SIG-M5 (cell line): ENCODE data around the gene STX11.

Experiments used
- DNase-seq: peaks from one replicate; lab custom pipeline; 2025; lab: John Stamatoyannopoulos, UW

STX11 gene

DNA sequence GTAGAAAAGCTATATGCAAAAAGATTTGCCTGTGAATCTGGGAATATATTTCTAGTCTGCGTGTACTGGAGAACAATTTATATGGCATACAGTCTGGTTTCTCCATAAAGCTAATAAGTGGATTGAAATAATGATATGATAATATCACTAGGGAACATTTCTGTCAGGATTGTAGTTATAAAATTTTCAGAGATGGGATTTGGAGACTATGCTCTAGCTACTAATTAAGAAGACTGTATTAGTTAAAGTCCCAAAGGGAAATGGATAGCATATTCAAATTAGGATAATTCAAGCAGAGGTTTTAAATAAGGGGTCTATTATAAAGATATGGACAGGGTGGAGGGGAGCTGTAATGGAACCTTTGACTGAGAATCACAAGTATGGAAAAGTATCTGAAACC, 7.2 kb upstream of the STX11 start:
- DNase-seq: no peak

GRCh38 chr6:144143878-144144277, 6.4 kb upstream of the STX11 start:
- DNase-seq: no peak

- no peak for DNase-seq
Observed at GRCh38 chr6:144144996-144145395, 5.3 kb upstream of the STX11 start.

GRCh38 chr6:144145541-144145940, 4.8 kb upstream of the STX11 start:
- no peak for DNase-seq

DNA sequence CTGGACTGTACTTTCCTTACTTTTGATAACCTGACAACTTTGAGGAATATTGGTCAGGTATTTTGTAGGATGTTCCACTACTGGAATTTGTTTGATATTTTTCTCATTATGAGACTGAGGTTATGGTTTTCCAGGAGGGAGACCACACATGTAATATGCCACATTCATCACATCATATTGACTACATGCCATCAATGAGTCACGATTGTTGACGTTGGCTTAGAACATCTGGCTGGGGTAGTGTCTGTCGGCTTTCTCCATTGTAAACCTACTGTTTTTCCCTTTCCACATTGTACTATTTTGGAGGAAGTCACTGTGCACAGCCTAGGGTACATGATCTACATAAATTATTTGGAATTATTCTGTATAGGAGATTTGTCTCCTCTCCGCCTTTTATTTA, 1.4 kb upstream of the STX11 start:
- DNase-seq: no peak

DNA sequence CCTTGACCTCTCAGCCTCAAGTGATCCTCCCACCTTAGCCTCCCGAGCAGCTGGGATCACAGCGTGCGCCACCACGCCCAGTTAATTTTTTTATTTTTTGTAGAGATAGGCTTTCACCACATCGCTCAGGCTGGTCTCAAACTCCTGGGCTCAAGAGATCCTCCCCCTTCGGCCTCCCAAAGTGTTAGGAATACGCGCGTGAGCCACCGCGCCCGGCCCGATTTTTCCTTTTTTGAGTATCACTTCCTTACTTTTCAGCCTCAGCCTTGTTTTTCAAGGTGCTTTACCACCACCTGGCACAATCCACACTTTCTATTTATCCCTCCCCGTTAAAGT, 791 bp upstream of the STX11 start:
- no peak for DNase-seq

DNA sequence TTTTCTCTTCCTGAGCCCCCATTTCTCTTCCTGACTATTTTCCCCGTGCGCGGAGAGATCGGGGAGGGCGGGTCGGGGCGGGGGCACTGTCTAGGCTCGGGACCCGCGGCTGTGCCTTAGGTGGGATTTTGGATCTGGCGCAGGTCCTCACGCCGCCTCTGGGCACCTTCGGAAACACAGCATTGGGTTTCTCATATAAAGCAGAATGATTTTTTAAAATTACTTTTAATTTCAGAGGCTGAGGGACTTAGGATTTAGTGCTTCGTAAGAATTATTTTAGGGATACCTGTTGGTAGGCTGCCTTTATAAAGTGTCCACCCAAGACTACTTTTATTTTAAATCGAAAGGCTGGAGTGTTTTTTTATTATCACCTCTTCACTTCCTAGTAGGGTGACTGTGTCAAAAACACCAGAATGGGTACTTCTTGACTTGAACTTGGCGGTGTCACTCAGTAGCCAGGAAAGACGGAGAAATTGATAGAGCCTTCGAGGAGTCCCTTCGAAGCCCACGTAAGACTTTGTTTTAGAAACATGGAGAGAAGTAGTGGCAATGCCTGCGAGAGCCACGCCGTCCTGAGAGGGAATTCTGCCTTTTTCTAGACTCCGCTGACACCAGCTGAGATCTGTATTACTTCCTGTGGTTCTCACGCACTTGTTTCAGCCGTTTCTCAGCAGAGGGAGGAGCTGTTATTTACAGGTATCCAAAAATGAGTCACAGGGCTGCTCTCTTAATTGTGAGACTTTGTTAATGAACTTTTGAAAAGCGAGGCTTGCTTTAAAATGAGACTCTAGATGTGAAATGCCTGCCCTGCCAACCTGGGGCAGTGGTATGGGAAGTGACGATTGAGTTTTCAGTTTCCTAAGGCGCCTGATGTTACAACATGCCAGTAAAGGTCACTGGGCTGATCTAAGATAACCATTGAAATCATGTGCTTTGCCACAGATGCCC, 667 bp downstream of the STX11 start:
- no peak for DNase-seq

DNA sequence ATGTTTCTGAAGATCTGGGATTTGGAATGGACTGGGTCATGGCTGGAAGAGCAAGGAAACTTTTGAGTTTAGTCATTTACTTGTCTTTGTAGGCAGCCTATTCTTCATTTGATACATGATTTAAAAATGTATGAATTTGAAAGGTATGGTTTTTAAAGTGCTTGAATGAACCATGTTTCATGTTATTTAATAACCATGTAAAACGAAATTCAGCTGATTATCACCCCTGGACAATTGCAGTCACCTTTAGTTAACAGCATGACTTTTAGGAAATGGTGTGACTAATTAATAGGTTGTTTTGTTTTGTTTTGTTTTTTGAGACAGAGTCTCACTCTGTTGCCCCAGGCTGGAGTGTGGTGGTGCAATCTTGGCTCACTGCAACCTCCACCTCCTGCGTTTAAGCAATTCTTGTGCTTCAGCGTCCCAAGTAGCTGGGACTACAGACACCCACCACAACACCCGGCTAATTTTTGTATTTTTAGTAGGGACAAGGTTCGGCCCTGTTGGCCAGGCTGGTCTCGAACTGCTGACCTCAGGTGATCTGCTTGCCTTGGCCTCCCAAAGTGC, 2.1 kb downstream of the STX11 start:
- no peak for DNase-seq

- DNase-seq: no peak
Observed at GRCh38 chr6:144153260-144153659, 2.9 kb downstream of the STX11 start.

GRCh38 chr6:144153971-144154370, 3.7 kb downstream of the STX11 start:
- no peak for DNase-seq

DNA sequence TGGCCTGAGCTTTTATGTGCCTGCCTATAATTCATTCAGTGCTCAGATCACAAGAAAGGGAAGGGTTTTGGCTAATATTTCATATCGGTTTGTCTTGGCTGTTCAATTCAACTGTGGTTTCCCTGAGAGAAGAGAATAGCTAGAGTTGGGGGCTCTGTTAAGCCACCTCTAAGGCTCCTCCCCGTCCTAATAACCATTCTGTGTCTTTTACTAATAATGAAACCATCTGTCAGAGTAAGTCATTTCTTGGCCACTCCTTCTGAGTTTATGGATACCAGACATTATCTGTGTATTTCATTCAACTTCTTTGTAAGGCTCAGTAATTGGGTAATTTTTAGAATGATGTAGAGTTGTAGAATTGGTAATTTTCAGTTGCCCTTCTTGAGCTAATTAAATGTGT, 5.2 kb downstream of the STX11 start:
- DNase-seq: no peak

DNA sequence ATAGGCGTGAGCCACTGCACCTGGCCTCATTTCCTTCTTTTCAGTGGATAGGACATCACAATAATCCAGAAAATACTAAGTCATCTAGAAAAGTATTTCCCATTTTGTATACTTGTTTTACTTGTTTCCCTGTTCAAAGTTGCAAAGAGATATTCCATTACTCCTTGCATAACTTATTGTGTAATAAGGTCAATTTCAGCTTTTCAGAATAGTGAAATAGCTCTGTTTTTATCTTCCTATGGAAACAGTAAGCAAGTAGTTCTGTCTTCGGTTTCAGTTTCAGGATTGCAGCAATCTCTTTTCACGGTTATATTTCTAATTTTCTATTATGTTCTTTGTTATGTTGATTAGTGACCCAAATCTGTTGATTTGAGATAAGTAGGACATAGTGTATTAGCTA, 6.0 kb downstream of the STX11 start:
- DNase-seq: peak; percentile 72

DNA sequence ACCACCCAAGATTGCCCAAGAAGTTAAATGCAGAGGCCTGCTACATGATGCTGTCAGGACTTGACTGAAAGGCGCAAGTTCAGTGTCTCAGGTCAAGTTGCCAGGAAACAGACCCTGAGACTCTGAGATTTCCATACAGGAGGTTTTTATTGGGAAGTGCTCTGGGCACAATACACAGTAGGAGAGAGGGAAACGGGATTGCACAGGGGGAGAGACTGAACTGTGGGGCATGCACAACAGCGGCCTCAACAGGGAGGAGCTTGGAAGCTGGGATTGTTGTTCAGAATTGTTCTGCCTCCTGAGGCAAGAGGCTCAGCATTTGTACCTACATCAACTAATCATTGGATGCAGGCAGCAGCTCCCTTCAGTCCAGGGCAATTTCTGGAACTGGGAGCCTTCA, 6.7 kb downstream of the STX11 start:
- DNase-seq: no peak

DNA sequence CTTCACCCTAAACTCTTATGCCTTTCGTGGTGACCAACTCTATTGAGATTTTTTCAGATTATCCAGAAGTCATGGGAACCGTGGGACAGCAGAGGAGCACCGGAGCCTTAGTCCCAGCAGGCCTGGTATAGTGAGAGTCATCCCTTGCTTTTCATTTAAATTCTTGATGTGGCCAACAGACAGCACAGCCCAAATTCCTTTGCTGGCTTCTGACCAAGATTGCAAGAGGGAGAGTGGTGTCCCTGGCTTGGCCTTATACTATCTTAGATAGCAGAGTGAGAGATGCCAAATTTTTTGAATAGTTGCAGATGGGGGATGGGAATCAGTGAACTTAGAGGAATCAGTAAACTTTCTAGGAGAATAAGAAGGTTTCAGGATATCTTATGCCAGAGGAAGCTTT, 7.8 kb downstream of the STX11 start:
- no peak for DNase-seq

- DNase-seq: no peak
Observed at GRCh38 chr6:144159223-144159622, 8.9 kb downstream of the STX11 start.

GRCh38 chr6:144159742-144160141, 9.4 kb downstream of the STX11 start:
- no peak for DNase-seq

GRCh38 chr6:144160431-144161005, 10.2 kb downstream of the STX11 start:
- no peak for DNase-seq

DNA sequence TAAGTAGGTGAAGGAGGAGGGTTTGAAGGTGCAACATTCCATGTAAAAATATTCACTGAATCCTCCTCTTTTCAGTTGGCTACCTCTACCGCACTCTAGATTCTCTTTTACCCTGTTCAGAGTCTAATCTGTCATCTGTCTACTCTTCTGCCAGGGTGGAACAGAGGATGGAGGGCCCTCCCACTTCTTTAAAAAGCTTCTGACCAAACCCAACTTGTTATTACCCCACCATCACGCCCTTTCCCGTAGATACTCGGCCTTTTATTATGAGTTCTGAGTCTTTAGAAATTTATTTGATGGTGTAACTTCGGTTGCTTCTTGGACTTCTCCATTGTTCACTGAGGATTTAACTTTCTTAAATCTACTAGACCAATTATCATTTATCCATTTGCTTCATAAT, 11.7 kb downstream of the STX11 start:
- no peak for DNase-seq

GRCh38 chr6:144162977-144163376, 12.7 kb downstream of the STX11 start:
- peak; percentile 28 for DNase-seq

GRCh38 chr6:144165784-144166183, 15.5 kb downstream of the STX11 start:
- DNase-seq: no peak

- no peak for DNase-seq
Observed at GRCh38 chr6:144170044-144170443, 19.7 kb downstream of the STX11 start.

DNA sequence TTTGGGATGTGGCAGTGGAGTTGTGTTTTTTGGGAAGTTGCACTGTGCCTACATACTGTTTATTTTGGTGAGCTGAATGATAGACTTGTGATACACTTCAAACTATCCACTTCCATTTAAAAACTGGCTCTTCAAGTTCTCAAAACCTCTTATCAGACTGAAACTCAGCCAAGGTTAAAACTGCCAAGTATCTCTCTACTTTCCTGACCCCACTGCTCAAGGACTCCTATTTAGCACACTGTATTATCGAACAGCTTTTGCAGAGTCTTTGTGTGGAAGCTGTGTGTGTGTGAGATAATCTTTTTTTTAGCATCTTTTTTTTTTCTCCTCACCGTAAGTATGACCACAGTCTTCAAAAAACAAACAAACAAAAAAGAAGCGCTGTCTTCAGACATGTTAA, 21.1 kb downstream of the STX11 start:
- no peak for DNase-seq

GRCh38 chr6:144174006-144174405, 23.7 kb downstream of the STX11 start:
- DNase-seq: no peak

DNA sequence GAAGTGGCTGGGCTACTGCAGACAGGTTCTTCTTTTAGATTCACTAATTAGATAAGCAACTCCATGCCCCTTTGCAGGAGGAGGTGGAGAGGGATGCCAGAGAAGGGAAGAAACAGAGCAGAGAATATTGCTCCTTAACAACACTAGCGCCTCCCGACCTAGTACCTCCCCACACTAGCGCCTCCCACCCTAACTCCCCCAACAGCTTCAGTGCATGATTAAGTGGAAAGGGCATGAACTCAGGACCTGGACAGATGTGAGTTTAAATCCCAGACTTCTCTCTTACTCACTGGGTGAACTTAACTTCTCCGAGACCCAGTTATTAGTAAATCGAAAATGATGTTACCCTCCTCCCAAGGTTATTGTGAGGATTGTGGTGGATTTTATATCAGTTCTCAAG, 25.7 kb downstream of the STX11 start:
- no peak for DNase-seq
